Testis (tissue), 3 donors: ENCODE measurements around the gene SGSM1. TPM values are rescaled to one million over a fixed set of nuclear protein-coding genes. Genes with fewer than 3 reads are reported as not detected.
"Not testable (repeated sequence)": the region's sequence is repeated elsewhere in the genome, so short reads cannot be mapped to it uniquely, and the experiment has no call there.

Source experiments
- DNase-seq: peaks from one replicate; pipeline ENCODE4 v3.0.0-alpha.2; 2019
- H3K27ac ChIP-seq, 2 donors: fragments of 200-600 bp; sonication (generic); one replicate each; pipeline ENCODE4 v1.5.1; 2019
- H3K27me3 ChIP-seq: fragments of 200-600 bp; sonication (generic); one replicate; pipeline ENCODE4 v1.5.1; 2019
- H3K36me3 ChIP-seq: fragments of 200-600 bp; sonication (generic); one replicate; pipeline ENCODE4 v1.5.1; 2017; ENCODE audit warnings: low read depth; ENCODE audit errors: missing control alignments
- H3K4me1 ChIP-seq: fragments of 200-600 bp; sonication (generic); one replicate; pipeline ENCODE4 v1.5.1; 2019
- H3K4me3 ChIP-seq, 2 donors: fragments of 200-600 bp; sonication (generic); one replicate each; pipeline ENCODE4 v1.5.1; 2017 to 2019
- H3K9me3 ChIP-seq: fragments of 200-600 bp; sonication (generic); one replicate; pipeline ENCODE4 v1.5.1; 2017
- CTCF ChIP-seq, 3 experiments: fragments of 450-650 bp in 2 of 3; fragments of 200-600 bp in 1 of 3; sonication (generic) in 1 of 3; IDR thresholded peaks; one replicate each; pipeline ENCODE4 v1.5.1; 2016 to 2019; ENCODE audit warnings: antibody characterized with exemption in 3 of 3, mild to moderate bottlenecking in 2 of 3, moderate library complexity in 1 of 3
- POLR2A ChIP-seq: fragments of 450-650 bp; IDR thresholded peaks from one replicate; pipeline ENCODE4 v1.6.1; 2017; ENCODE audit warnings: antibody characterized with exemption, mild to moderate bottlenecking, moderate library complexity
- WGBS, 2 donors: methylation state at CpG; one replicate each; pipeline ENCODE4 v1.1.5; 2018; 5-methylcytosine and 5-hydroxymethylcytosine counted together
- intact Hi-C: fragments of 100-400 bp; cut with DNase I; formaldehyde crosslinking; loops from one replicate; pipeline ENCODE4 v1.15.1; 2023; ENCODE audit warnings: low total_unique reads
- polyA plus RNA-seq: library from polyadenylated mRNA; stranded (reverse); fragments of 350-450 nt; fragmentation: Illumina TruSeq; extraction: RNeasy Lipid Tissue Mini Kit (QIAGEN cat#74804); gene quantifications from one replicate; pipeline ENCODE4 v1.2.3, GENCODE V29; 2014; ENCODE audit warnings: low read depth, low replicate concordance; ENCODE audit not compliant: insufficient read depth
- total RNA-seq, 2 donors: library from RNA; depleted of rRNA; stranded (reverse); fragments of >200 nt; gene quantifications; one replicate each; pipeline ENCODE4 v1.2.3, GENCODE V29; 2016

SGSM1 gene
- total and polyA plus RNA-seq, 3 donors from 2014 or later: 5.1 to 8.4 (median 7.9) TPM

- no peak overlapping the region for H3K27ac ChIP-seq
- WGBS, 2 donors: 67 to 75% methylated on average over 13 of the region's 13 CpGs
- intact Hi-C loops: no loop called here
- peak; percentile 32 for DNase-seq
- H3K36me3 ChIP-seq: no peaks in the 10 kb centered on the region
- H3K4me1 ChIP-seq: no peaks in the 10 kb centered on the region
- H3K4me3 ChIP-seq: no peak overlapping the region
- H3K9me3 ChIP-seq: no peaks in the 10 kb centered on the region
- H3K27me3 ChIP-seq: no peaks in the 10 kb centered on the region
- no peak for TF ChIP-seq POLR2A
- TF ChIP-seq CTCF (IDR thresholded peaks at IDR 0.05): peak in 1 of 3 experiments; percentile 3
These were observed 29.0 kb downstream of the SGSM1 start for GRCh38 chr22:24834845-24835570.

GRCh38 chr22:24836282-24836681, 30.3 kb downstream of the SGSM1 start:
- no peak overlapping the region for H3K4me3 ChIP-seq
- TF ChIP-seq CTCF (IDR thresholded peaks at IDR 0.05): no peak
- no peak for TF ChIP-seq POLR2A
- no peak overlapping the region for H3K27ac ChIP-seq
- 82 to 87% methylated on average over 1 of the region's 1 CpG for WGBS, 2 donors
- H3K27me3 ChIP-seq: no peaks in the 10 kb centered on the region
- H3K9me3 ChIP-seq: no peaks in the 10 kb centered on the region
- intact Hi-C loops: no loop called here
- H3K36me3 ChIP-seq: no peaks in the 10 kb centered on the region
- no peak for DNase-seq
- no peaks in the 10 kb centered on the region for H3K4me1 ChIP-seq

- H3K4me1 ChIP-seq, H3K27ac ChIP-seq, H3K4me3 ChIP-seq, H3K36me3 ChIP-seq, intact Hi-C loops, H3K27me3 ChIP-seq, H3K9me3 ChIP-seq: not testable (repeated sequence)
- DNase-seq: peak; percentile 68
- WGBS, 2 donors: 59 to 63% methylated on average over 6 to 8 of the region's 8 CpGs
These were observed 31.5 kb downstream of the SGSM1 start for GRCh38 chr22:24837517-24837916.

GRCh38 chr22:24841261-24841660, 35.2 kb downstream of the SGSM1 start:
- Histone ChIP-seq H3K4me1 (no peaks in the 10 kb centered on the region), H3K27me3 (no peaks in the 10 kb centered on the region), H3K4me3 (no peak overlapping the region), H3K9me3 (no peaks in the 10 kb centered on the region), H3K36me3 (no peaks in the 10 kb centered on the region), H3K27ac (no peak overlapping the region)
- intact Hi-C loops: no loop called here
- WGBS, 2 donors: 76 to 82% methylated on average over 1 of the region's 1 CpG
- DNase-seq: no peak
- TF ChIP-seq CTCF (IDR thresholded peaks at IDR 0.05): no peak
- no peak for TF ChIP-seq POLR2A

- Histone ChIP-seq H3K36me3 (no peaks in the 10 kb centered on the region), H3K27me3 (no peaks in the 10 kb centered on the region), H3K4me3 (no peak overlapping the region), H3K9me3 (no peaks in the 10 kb centered on the region), H3K27ac (no peak overlapping the region), H3K4me1 (no peaks in the 10 kb centered on the region)
- 64 to 77% methylated on average over 3 of the region's 3 CpGs for WGBS, 2 donors
- TF ChIP-seq POLR2A (no peak), CTCF (IDR thresholded peaks at IDR 0.05) (no peak)
- no peak for DNase-seq
- intact Hi-C loops: no loop called here
These were observed 37.0 kb downstream of the SGSM1 start for GRCh38 chr22:24843048-24843447.
